Measurements from ENCODE around the gene GIPC3. TPM values are rescaled to one million over a fixed set of nuclear protein-coding genes. Genes with fewer than 3 reads are reported as not detected.
A peak's percentile ranks its signal among the peaks of the same experiment; 100 is the strongest.

GIPC3 gene
- total RNA-seq, 1 donor from 2014 or later: not detected

- Mint-ChIP-seq H3K27ac (no peak overlapping the region), H3K4me1 (peaks cover 13% of the 10 kb centered on the region), H3K36me3 (no peaks in the 10 kb centered on the region), H3K4me3 (no peak overlapping the region), H3K9me3 (no peaks in the 10 kb centered on the region), H3K27me3 (ENCODE audit: insufficient read depth, low read depth) (peaks cover 5% of the 10 kb centered on the region)
- H3K4me3 ChIP-seq: no peak overlapping the region
- H4K20me1 ChIP-seq (ENCODE audit: low read depth): peaks cover 36% of the 10 kb centered on the region
- H3K9ac ChIP-seq: no peak overlapping the region
- no peak overlapping the region for H3K4me2 ChIP-seq
- no peak overlapping the region for H2AFZ ChIP-seq (replicated peaks)
- TF ChIP-seq CTCF (IDR thresholded peaks at IDR 0.05) (no peak), EZH2 (IDR thresholded peaks at IDR 0.05) (no peak), EZH2phosphoT487 (IDR thresholded peaks at IDR 0.05) (no peak)
- peaks cover 2% of the 10 kb centered on the region for H3K79me2 ChIP-seq (ENCODE audit: low read depth)
- no peaks in the 10 kb centered on the region for H3K4me1 ChIP-seq
- H3K27ac ChIP-seq: no peak overlapping the region
- no peak for DNase-seq (ENCODE audit: low spot score)
- no peaks in the 10 kb centered on the region for H3K9me3 ChIP-seq (ENCODE audit: low read depth)
- H3K27me3 ChIP-seq: no peaks in the 10 kb centered on the region
- no peaks in the 10 kb centered on the region for H3K36me3 ChIP-seq
- no peaks in the 10 kb centered on the region for H3F3A ChIP-seq (ENCODE audit: low read depth)
Observed at GRCh38 chr19:3550947-3551791, 34.1 kb upstream of the GIPC3 start.

- Histone ChIP-seq H3K36me3 (no peaks in the 10 kb centered on the region), H3K27me3 (peaks cover 2% of the 10 kb centered on the region), H3K27ac (no peak overlapping the region), H3K9me3 (ENCODE audit: low read depth) (no peaks in the 10 kb centered on the region), H3K4me1 (no peaks in the 10 kb centered on the region), H3K79me2 (ENCODE audit: low read depth) (peaks cover 8% of the 10 kb centered on the region), H3K4me3 (no peak overlapping the region), H3K9ac (no peak overlapping the region), H3K4me2 (no peak overlapping the region), H2AFZ (replicated peaks) (no peak overlapping the region), H4K20me1 (ENCODE audit: low read depth) (peaks cover 42% of the 10 kb centered on the region), H3F3A (ENCODE audit: low read depth) (no peaks in the 10 kb centered on the region)
- Mint-ChIP-seq H3K4me1 (peaks cover 18% of the 10 kb centered on the region), H3K4me3 (no peak overlapping the region), H3K36me3 (no peaks in the 10 kb centered on the region), H3K27ac (peak overlapping the region; percentile 78), H3K27me3 (ENCODE audit: insufficient read depth, low read depth) (peaks cover 5% of the 10 kb centered on the region), H3K9me3 (peaks cover 1% of the 10 kb centered on the region)
- DNase-seq (ENCODE audit: low spot score): no peak
- TF ChIP-seq CTCF (IDR thresholded peaks at IDR 0.05): no peak
- no peak for TF ChIP-seq EZH2 (IDR thresholded peaks at IDR 0.05)
- no peak for TF ChIP-seq EZH2phosphoT487 (IDR thresholded peaks at IDR 0.05)
Observed at GRCh38 chr19:3551792-3552095, 33.5 kb upstream of the GIPC3 start.

- H3K27ac Mint-ChIP-seq: no peak overlapping the region
- H3K4me3 Mint-ChIP-seq: peak overlapping the region; percentile 30
- Histone ChIP-seq H3K4me2 (no peak overlapping the region), H3K9ac (no peak overlapping the region), H3F3A (ENCODE audit: low read depth) (no peaks in the 10 kb centered on the region), H3K4me1 (no peaks in the 10 kb centered on the region), H3K79me2 (ENCODE audit: low read depth) (peaks cover 11% of the 10 kb centered on the region), H3K4me3 (no peak overlapping the region), H3K36me3 (no peaks in the 10 kb centered on the region), H3K27ac (no peak overlapping the region), H4K20me1 (ENCODE audit: low read depth) (peaks cover 30% of the 10 kb centered on the region), H2AFZ (replicated peaks) (no peak overlapping the region), H3K27me3 (peaks cover 14% of the 10 kb centered on the region), H3K9me3 (ENCODE audit: low read depth) (no peaks in the 10 kb centered on the region)
- TF ChIP-seq CTCF (IDR thresholded peaks at IDR 0.05) (no peak), EZH2 (IDR thresholded peaks at IDR 0.05) (no peak), EZH2phosphoT487 (IDR thresholded peaks at IDR 0.05) (no peak)
- peaks cover 24% of the 10 kb centered on the region for H3K4me1 Mint-ChIP-seq
- H3K27me3 Mint-ChIP-seq (ENCODE audit: insufficient read depth, low read depth): peaks cover 5% of the 10 kb centered on the region
- H3K9me3 Mint-ChIP-seq: peaks cover 2% of the 10 kb centered on the region
- no peak for DNase-seq (ENCODE audit: low spot score)
- H3K36me3 Mint-ChIP-seq: no peaks in the 10 kb centered on the region
Observed at GRCh38 chr19:3554254-3555083, 30.8 kb upstream of the GIPC3 start.

All from neural progenitor cell (in vitro differentiated cells).